Body of pancreas (tissue), 4 donors: ENCODE measurements around the gene ZNF382.

Source experiments
- CTCF ChIP-seq, 7 experiments: fragments of 450-650 bp in 4 of 7; fragments of 200-600 bp in 3 of 7; sonication (generic) in 3 of 7; IDR thresholded peaks; one replicate each; pipeline ENCODE4 v1.5.1; 2016 to 2019; ENCODE audit warnings: antibody characterized with exemption in 7 of 7
- POLR2A ChIP-seq, 3 donors: fragments of 450-650 bp; IDR thresholded peaks; one replicate each; pipeline ENCODE4 v1.6.1; 2016; ENCODE audit warnings: antibody characterized with exemption in 3 of 3, mild to moderate bottlenecking in 2 of 3

DNA sequence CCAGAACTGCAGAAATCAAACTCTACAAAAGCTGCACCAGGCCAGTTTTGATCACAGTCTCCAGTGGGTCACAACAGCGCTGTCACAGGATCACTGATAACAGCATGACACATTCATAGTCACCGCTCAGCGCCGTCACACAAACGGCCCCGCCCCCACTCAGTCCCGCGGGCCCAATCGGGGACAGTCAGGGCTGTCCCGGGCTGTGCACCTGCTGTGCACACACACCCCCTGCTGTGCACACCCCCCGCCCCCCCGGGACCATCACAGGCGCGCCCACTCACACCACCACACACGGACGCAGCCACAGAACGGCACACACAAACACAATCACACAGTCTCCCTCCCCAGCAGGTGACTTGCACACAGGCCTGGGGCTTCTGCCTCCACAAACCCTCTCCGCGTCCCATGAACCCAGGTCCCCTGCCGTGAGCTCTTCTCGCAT is 435 bp upstream of the ZNF382 start:
- TF ChIP-seq POLR2A (IDR thresholded peaks at IDR 0.05) (no peak), CTCF (IDR thresholded peaks at IDR 0.05) (no peak)
